Right renal cortex interstitium (tissue), 3 donors: Measurements from ENCODE around the gene MAST2. TPM values are rescaled to one million over a fixed set of nuclear protein-coding genes. Genes with fewer than 3 reads are reported as not detected.
"Not testable (repeated sequence)": the region's sequence is repeated elsewhere in the genome, so short reads cannot be mapped to it uniquely, and the experiment has no call there.

Experiments used
- DNase-seq, 3 donors: peaks; one replicate each; pipeline ENCODE4 v3.0.0-alpha.2; 2013; ENCODE audit warnings: low read depth in 3 of 3, low spot score in 2 of 3
- polyA plus RNA-seq, 3 donors: library from polyadenylated mRNA; unstranded; fragments of 120-200 nt; gene quantifications; one replicate each; pipeline ENCODE4 v1.2.1, GENCODE V29; 2013; ENCODE audit not compliant: insufficient read length in 3 of 3

Gene MAST2
- polyA plus RNA-seq, 3 donors: 25.4 to 31.4 (median 28.9) TPM

GRCh38 chr1:45809761-45810160 lies 6.3 kb downstream of the MAST2 start:
- no peak for DNase-seq

GRCh38 chr1:45814776-45815175 lies 11.4 kb downstream of the MAST2 start:
- no peak for DNase-seq

GRCh38 chr1:45815667-45816458 lies 12.5 kb downstream of the MAST2 start:
- no peak for DNase-seq

- DNase-seq: no peak
These were observed 16.8 kb downstream of the MAST2 start for GRCh38 chr1:45820173-45820572.

- no peak for DNase-seq
These were observed 17.4 kb downstream of the MAST2 start for GRCh38 chr1:45820788-45821187.

GRCh38 chr1:45822644-45823043 lies 19.2 kb downstream of the MAST2 start:
- no peak for DNase-seq

- no peak for DNase-seq
These were observed 21.2 kb downstream of the MAST2 start for GRCh38 chr1:45824607-45825006.

- no peak for DNase-seq
These were observed 23.8 kb downstream of the MAST2 start for GRCh38 chr1:45827256-45827655.

GRCh38 chr1:45828841-45829240 lies 25.4 kb downstream of the MAST2 start:
- DNase-seq: no peak

- no peak for DNase-seq
These were observed 29.9 kb downstream of the MAST2 start for GRCh38 chr1:45833361-45833760.

GRCh38 chr1:45834689-45835088 lies 31.3 kb downstream of the MAST2 start:
- DNase-seq: no peak

- DNase-seq: no peak
These were observed 33.0 kb downstream of the MAST2 start for GRCh38 chr1:45836451-45836850.

- not testable (repeated sequence) for DNase-seq
These were observed 33.4 kb downstream of the MAST2 start for GRCh38 chr1:45836861-45837260.

- not testable (repeated sequence) for DNase-seq
These were observed 34.9 kb downstream of the MAST2 start for GRCh38 chr1:45838322-45838721.

- no peak for DNase-seq
These were observed 37.3 kb downstream of the MAST2 start for GRCh38 chr1:45840704-45841103.

GRCh38 chr1:45842786-45843185 lies 39.4 kb downstream of the MAST2 start:
- DNase-seq: no peak

GRCh38 chr1:45843474-45843905 lies 40.1 kb downstream of the MAST2 start:
- no peak for DNase-seq

- not testable (repeated sequence) for DNase-seq
These were observed 40.6 kb downstream of the MAST2 start for GRCh38 chr1:45844000-45844399.

- no peak for DNase-seq
These were observed 43.5 kb downstream of the MAST2 start for GRCh38 chr1:45846931-45847330.

GRCh38 chr1:45848097-45848496 lies 44.7 kb downstream of the MAST2 start:
- no peak for DNase-seq

- DNase-seq: no peak
These were observed 45.3 kb downstream of the MAST2 start for GRCh38 chr1:45848714-45849113.

- no peak for DNase-seq
These were observed 46.6 kb downstream of the MAST2 start for GRCh38 chr1:45850017-45850416.

GRCh38 chr1:45854724-45855123 lies 51.3 kb downstream of the MAST2 start:
- DNase-seq: no peak
